ENCODE measurements around the gene PLA2G2C. TPM values are rescaled to one million over a fixed set of nuclear protein-coding genes. Genes with fewer than 3 reads are reported as not detected.
"Not testable (repeated sequence)": the region's sequence is repeated elsewhere in the genome, so short reads cannot be mapped to it uniquely, and the experiment has no call there.

PLA2G2C gene
- total and polyA plus RNA-seq, 7 experiments from 2014 or later: 0.46 TPM; not detected in 6

DNA sequence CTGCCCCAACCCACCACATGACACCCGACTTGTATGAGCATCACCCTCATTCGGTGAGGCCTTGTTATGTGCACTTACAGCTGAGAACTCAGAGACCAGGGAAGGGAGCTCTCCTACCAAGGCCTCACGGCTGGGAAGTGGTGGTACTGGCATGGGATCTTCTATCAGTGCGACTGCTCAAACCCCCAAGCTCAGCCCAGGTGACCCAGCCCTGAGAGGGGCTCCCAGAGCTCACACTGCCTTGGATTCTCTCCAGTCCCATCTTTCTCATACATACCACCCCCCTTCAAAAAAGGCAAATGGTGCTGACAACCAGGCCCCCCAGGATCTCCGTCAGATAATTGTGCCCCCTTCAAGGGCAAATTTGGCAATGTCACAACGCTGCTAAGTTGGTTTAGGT, 48.0 kb downstream of the PLA2G2C start:
- Mint-ChIP-seq H3K9me3 (peaks cover 0 to 4% (median 0%) of the 10 kb centered on the region in 11 donors), H3K27me3 (peaks cover 4 to 26% (median 13%) of the 10 kb centered on the region in 5 donors), H3K4me1 (no peaks in the 10 kb centered on the region), H3K27ac (no peak overlapping the region), H3K36me3 (no peaks in the 10 kb centered on the region), H3K4me3 (no peak overlapping the region)
- DNase-seq (no peak), ATAC-seq (no peak)
- CTCF ChIA-PET: no interaction called here
- intact Hi-C loops (cut with micrococcal nuclease): no loop called here
- Histone ChIP-seq H3K27me3 (ENCODE audit: control insufficient read depth in 2 of 2, insufficient read depth in 2 of 2, low read length in 2 of 2) (no peaks in the 10 kb centered on the region), H3K4me1 (ENCODE audit: control insufficient read depth in 2 of 2, insufficient read depth in 2 of 2, low read length in 2 of 2) (no peaks in the 10 kb centered on the region), H3K36me3 (ENCODE audit: control insufficient read depth in 2 of 3, insufficient read depth in 3 of 3, low read length in 3 of 3) (no peaks in the 10 kb centered on the region), H3K9me3 (ENCODE audit: control insufficient read depth in 2 of 3, low read length in 3 of 3) (no peaks in the 10 kb centered on the region), H3K4me3 (ENCODE audit: low read length) (no peak overlapping the region), H3K27ac (ENCODE audit: low read depth, low read length) (no peak overlapping the region)
- POLR2A ChIA-PET: no interaction called here

DNA sequence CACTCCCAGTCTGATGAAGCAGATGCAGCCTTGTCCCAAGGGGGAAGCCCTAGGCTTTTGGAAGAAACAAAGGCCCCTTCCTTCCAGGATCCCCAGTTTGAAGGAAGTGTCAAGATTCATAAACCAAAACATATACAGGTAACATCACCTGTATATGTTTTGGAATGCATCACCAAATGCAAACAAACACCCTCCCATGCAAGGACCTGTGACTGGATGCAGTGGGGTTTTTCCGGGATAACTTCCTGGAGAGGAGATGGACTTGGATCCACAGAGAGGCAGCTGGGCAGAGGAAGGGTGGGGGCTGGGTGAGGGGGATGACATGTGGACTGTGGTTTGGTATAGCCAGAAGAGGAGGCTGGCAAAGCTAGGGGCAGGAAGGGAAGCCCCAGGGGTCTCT, 48.7 kb downstream of the PLA2G2C start:
- CTCF ChIA-PET: no interaction called here
- no peaks in the 10 kb centered on the region for H3K27me3 ChIP-seq (ENCODE audit: control insufficient read depth in 2 of 2, insufficient read depth in 2 of 2, low read length in 2 of 2)
- Mint-ChIP-seq H3K27me3 (peaks cover 4 to 26% (median 16%) of the 10 kb centered on the region in 5 donors), H3K4me1 (no peaks in the 10 kb centered on the region), H3K27ac (no peak overlapping the region), H3K36me3 (no peaks in the 10 kb centered on the region), H3K9me3 (peaks cover 0 to 4% (median 0%) of the 10 kb centered on the region in 11 donors), H3K4me3 (no peak overlapping the region)
- H3K27ac ChIP-seq (ENCODE audit: low read depth, low read length): no peak overlapping the region
- no peak overlapping the region for H3K4me3 ChIP-seq (ENCODE audit: low read length)
- ATAC-seq (no peak), DNase-seq (no peak)
- no peaks in the 10 kb centered on the region for H3K36me3 ChIP-seq (ENCODE audit: control insufficient read depth in 2 of 3, insufficient read depth in 3 of 3, low read length in 3 of 3)
- no peaks in the 10 kb centered on the region for H3K9me3 ChIP-seq (ENCODE audit: control insufficient read depth in 2 of 3, low read length in 3 of 3)
- POLR2A ChIA-PET: no interaction called here
- intact Hi-C loops (cut with micrococcal nuclease): no loop called here
- H3K4me1 ChIP-seq (ENCODE audit: control insufficient read depth in 2 of 2, insufficient read depth in 2 of 2, low read length in 2 of 2): no peaks in the 10 kb centered on the region

DNA sequence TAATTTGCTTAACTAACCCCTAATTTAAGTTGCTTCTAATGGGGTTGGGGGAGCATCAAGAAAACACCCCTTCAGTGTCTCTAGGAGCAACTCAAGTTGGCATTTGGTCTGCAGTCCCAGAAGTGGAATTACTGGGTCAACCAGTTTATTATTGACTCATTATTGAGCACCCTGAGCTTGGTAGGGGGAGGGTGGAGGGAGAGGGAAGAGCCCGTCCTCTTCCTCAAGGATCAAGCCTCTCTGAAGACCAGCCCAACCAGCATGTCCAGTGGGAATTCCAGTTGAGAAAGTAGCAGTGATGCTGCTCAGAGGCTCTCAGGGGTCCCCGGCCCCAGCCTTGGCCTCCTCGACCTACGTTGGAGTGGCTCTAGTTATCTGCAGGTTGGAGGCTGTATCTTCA, 49.3 kb downstream of the PLA2G2C start:
- H3K36me3 ChIP-seq (ENCODE audit: control insufficient read depth in 2 of 3, insufficient read depth in 3 of 3, low read length in 3 of 3): no peaks in the 10 kb centered on the region
- Mint-ChIP-seq H3K4me1 (no peaks in the 10 kb centered on the region), H3K9me3 (peaks cover 0 to 6% (median 0%) of the 10 kb centered on the region in 11 donors), H3K4me3 (no peak overlapping the region), H3K27me3 (peaks cover 4 to 26% (median 20%) of the 10 kb centered on the region in 5 donors), H3K27ac (no peak overlapping the region), H3K36me3 (no peaks in the 10 kb centered on the region)
- no peaks in the 10 kb centered on the region for H3K27me3 ChIP-seq (ENCODE audit: control insufficient read depth in 2 of 2, insufficient read depth in 2 of 2, low read length in 2 of 2)
- no peaks in the 10 kb centered on the region for H3K4me1 ChIP-seq (ENCODE audit: control insufficient read depth in 2 of 2, insufficient read depth in 2 of 2, low read length in 2 of 2)
- DNase-seq (no peak), ATAC-seq (no peak)
- intact Hi-C loops (cut with micrococcal nuclease): no loop called here
- ChIA-PET POLR2A (no interaction called here), CTCF (no interaction called here)
- no peak overlapping the region for H3K27ac ChIP-seq (ENCODE audit: low read depth, low read length)
- no peaks in the 10 kb centered on the region for H3K9me3 ChIP-seq (ENCODE audit: control insufficient read depth in 2 of 3, low read length in 3 of 3)
- H3K4me3 ChIP-seq (ENCODE audit: low read length): no peak overlapping the region

DNA sequence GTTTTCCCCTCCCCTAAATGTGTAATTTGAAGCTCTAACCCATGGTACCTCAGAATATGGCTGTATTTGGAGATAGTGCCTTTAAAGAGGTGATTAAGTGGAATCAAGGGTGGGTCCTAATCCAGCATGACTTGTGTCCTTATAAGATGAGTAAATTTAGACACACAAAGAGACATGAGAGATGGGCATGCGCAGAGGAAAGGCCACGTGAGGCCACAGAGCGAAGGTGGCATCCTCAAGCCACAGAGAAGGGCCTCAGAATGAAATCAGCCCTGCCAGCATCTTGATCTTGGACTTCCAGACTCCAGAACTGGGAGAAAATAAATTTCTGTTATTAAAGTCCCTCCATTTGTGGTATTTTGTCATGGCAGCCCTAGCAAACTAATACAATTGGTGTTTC, 50.1 kb downstream of the PLA2G2C start:
- no peak for ATAC-seq
- CTCF ChIA-PET: interaction anchor here (0.7 kb wide), 1 partner anchor 39 kb away, joined by 3 read pairs; no protein-coding TSS in a partner anchor

DNA sequence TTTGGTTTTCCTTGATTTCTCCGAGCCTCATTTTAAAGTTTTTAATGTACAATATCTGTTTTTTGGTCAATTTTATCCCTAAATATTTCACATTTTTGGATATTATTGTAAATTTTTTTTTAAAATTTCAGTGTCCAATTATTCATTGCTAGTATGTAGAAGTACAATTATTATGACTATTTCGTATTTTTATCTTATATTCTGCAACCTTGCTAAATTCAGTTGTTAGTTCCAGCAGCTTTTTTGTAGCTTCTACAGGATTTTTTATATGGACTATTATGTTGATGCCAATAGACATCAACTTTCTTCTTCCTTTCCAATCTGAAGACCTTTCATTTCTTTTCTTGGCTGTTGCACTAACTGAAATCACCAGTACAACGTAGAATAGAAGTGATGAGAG, 51.3 kb downstream of the PLA2G2C start:
- intact Hi-C loops (cut with micrococcal nuclease): no loop called here
- no peaks in the 10 kb centered on the region for H3K36me3 Mint-ChIP-seq
- Histone ChIP-seq H3K4me3 (ENCODE audit: low read length) (no peak overlapping the region), H3K9me3 (ENCODE audit: control insufficient read depth in 2 of 3, low read length in 3 of 3) (no peaks in the 10 kb centered on the region), H3K4me1 (ENCODE audit: control insufficient read depth in 2 of 2, insufficient read depth in 2 of 2, low read length in 2 of 2) (no peaks in the 10 kb centered on the region), H3K27ac (ENCODE audit: low read depth, low read length) (no peak overlapping the region), H3K27me3 (ENCODE audit: control insufficient read depth in 2 of 2, insufficient read depth in 2 of 2, low read length in 2 of 2) (no peaks in the 10 kb centered on the region), H3K36me3 (ENCODE audit: control insufficient read depth in 2 of 3, insufficient read depth in 3 of 3, low read length in 3 of 3) (no peaks in the 10 kb centered on the region)
- H3K27ac Mint-ChIP-seq: no peak overlapping the region
- peaks cover 4 to 26% (median 19%) of the 10 kb centered on the region in 5 donors for H3K27me3 Mint-ChIP-seq
- ChIA-PET CTCF (no interaction called here), POLR2A (no interaction called here)
- H3K4me1 Mint-ChIP-seq: no peaks in the 10 kb centered on the region
- H3K4me3 Mint-ChIP-seq: no peak overlapping the region
- no peak for DNase-seq
- H3K9me3 Mint-ChIP-seq: peaks cover 0 to 18% (median 2%) of the 10 kb centered on the region in 11 donors
- no peak for ATAC-seq

More for the DNA sequence above, 50.1 kb downstream of the PLA2G2C start:
- intact Hi-C loops (cut with micrococcal nuclease): no loop called here
- Mint-ChIP-seq H3K36me3 (no peaks in the 10 kb centered on the region), H3K4me1 (no peaks in the 10 kb centered on the region), H3K4me3 (no peak overlapping the region), H3K27ac (no peak overlapping the region), H3K27me3 (peaks cover 4 to 24% (median 23%) of the 10 kb centered on the region in 5 donors), H3K9me3 (peaks cover 0 to 11% (median 0%) of the 10 kb centered on the region in 11 donors)
- H3K4me1 ChIP-seq (ENCODE audit: control insufficient read depth in 2 of 2, insufficient read depth in 2 of 2, low read length in 2 of 2): no peaks in the 10 kb centered on the region
- H3K4me3 ChIP-seq (ENCODE audit: low read length): no peak overlapping the region
- H3K36me3 ChIP-seq (ENCODE audit: control insufficient read depth in 2 of 3, insufficient read depth in 3 of 3, low read length in 3 of 3): no peaks in the 10 kb centered on the region
- H3K9me3 ChIP-seq (ENCODE audit: control insufficient read depth in 2 of 3, low read length in 3 of 3): no peaks in the 10 kb centered on the region
- no peak overlapping the region for H3K27ac ChIP-seq (ENCODE audit: low read depth, low read length)
- no peaks in the 10 kb centered on the region for H3K27me3 ChIP-seq (ENCODE audit: control insufficient read depth in 2 of 2, insufficient read depth in 2 of 2, low read length in 2 of 2)
- DNase-seq: no peak
- POLR2A ChIA-PET: no interaction called here

DNA sequence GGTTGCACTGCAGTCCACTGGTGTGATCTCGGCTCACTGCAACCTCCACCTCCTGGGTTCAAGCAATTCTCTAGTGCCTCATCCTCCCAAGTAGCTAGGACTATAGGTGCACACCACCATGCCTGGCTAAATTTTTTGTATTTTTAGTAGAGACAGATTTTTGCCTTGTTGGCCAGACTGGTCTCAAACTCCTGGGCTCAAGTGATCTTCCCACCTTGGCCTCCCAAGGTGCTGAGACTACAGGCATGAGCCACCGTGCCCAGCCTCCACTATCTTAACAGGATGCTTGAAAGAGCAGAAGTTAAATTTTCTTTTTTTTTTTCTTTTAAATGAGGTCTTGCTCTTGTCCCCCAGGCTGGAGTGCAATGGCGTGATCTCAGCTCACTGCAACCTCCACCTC, 55.8 kb downstream of the PLA2G2C start:
- H3K4me1 ChIP-seq (ENCODE audit: control insufficient read depth in 2 of 2, insufficient read depth in 2 of 2, low read length in 2 of 2); H3K4me3 ChIP-seq (ENCODE audit: low read length); H3K4me3 Mint-ChIP-seq; intact Hi-C loops (cut with micrococcal nuclease); H3K4me1 Mint-ChIP-seq; H3K9me3 ChIP-seq (ENCODE audit: control insufficient read depth in 2 of 3, low read length in 3 of 3); DNase-seq; H3K27ac ChIP-seq (ENCODE audit: low read depth, low read length); ATAC-seq; H3K27me3 ChIP-seq (ENCODE audit: control insufficient read depth in 2 of 2, insufficient read depth in 2 of 2, low read length in 2 of 2); H3K27ac Mint-ChIP-seq; POLR2A ChIA-PET; CTCF ChIA-PET; H3K36me3 Mint-ChIP-seq; H3K36me3 ChIP-seq (ENCODE audit: control insufficient read depth in 2 of 3, insufficient read depth in 3 of 3, low read length in 3 of 3): not testable (repeated sequence)
- peaks cover 0 to 19% (median 10%) of the 10 kb centered on the region in 5 donors for H3K27me3 Mint-ChIP-seq
- H3K9me3 Mint-ChIP-seq: peaks cover 0 to 27% (median 4%) of the 10 kb centered on the region in 11 donors

DNA sequence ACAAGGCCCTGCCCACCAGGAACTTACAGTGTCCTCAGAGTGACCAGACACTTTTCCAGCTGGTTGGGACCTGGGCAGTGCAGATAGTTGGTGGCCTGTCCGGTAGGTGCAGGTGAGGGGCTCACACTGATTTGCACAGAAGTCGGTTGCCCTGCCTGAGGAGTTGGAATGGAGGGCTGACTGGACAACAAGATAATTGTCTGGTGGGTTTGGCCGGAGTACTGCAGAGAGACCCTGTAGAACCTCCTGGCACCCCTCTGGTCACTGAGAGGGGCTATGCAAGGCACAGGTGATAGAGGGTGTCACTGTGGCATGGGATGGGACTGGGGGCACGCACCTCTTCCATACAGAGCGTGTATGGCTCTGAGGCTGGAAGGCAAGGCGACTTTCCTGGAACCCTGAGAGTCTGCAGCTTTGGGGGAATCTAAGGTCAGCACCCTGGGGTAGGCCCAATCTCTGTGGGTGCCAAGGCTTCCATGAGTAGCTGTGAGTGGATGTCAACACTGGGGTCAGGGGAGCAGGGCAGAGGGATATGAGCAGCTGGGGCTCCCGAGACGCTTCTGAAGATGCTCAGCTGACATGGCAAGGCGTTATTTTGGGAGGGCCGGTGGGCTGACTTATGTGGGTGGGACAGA, 59.4 kb downstream of the PLA2G2C start:
- H3K27ac ChIP-seq (ENCODE audit: low read depth, low read length): no peak overlapping the region
- no peaks in the 10 kb centered on the region for H3K27me3 ChIP-seq (ENCODE audit: control insufficient read depth in 2 of 2, insufficient read depth in 2 of 2, low read length in 2 of 2)
- CTCF ChIA-PET: no interaction called here
- no peaks in the 10 kb centered on the region for H3K36me3 ChIP-seq (ENCODE audit: control insufficient read depth in 2 of 3, insufficient read depth in 3 of 3, low read length in 3 of 3)
- Mint-ChIP-seq H3K4me1 (no peaks in the 10 kb centered on the region), H3K27ac (no peak overlapping the region), H3K27me3 (peaks cover 5 to 17% (median 8%) of the 10 kb centered on the region in 5 donors), H3K9me3 (peaks cover 0 to 19% (median 4%) of the 10 kb centered on the region in 11 donors), H3K36me3 (peaks cover 0 to 7% (median 0%) of the 10 kb centered on the region in 5 donors), H3K4me3 (no peak overlapping the region)
- POLR2A ChIA-PET: no interaction called here
- no peaks in the 10 kb centered on the region for H3K4me1 ChIP-seq (ENCODE audit: control insufficient read depth in 2 of 2, insufficient read depth in 2 of 2, low read length in 2 of 2)
- no peaks in the 10 kb centered on the region for H3K9me3 ChIP-seq (ENCODE audit: control insufficient read depth in 2 of 3, low read length in 3 of 3)
- H3K4me3 ChIP-seq (ENCODE audit: low read length): no peak overlapping the region
- no peak for DNase-seq
- ATAC-seq: no peak
- intact Hi-C loops (cut with micrococcal nuclease): no loop called here
